Transverse colon (tissue), 4 donors: ENCODE measurements around the gene GNG7. TPM values are rescaled to one million over a fixed set of nuclear protein-coding genes. Genes with fewer than 3 reads are reported as not detected.
A peak's percentile ranks its signal among the peaks of the same experiment; 100 is the strongest.

Experiments used
- DNase-seq: peaks from one replicate; pipeline ENCODE4 v3.0.0-alpha.2; 2019
- H3K27ac ChIP-seq, 4 donors: fragments of 200-600 bp; sonication (generic); 2 replicates each; pipeline ENCODE4 v1.5.1; 2016 to 2018; ENCODE audit warnings: inconsistent platforms in 4 of 4
- H3K27me3 ChIP-seq: fragments of 200-600 bp; sonication (generic); 2 replicates; pipeline ENCODE4 v1.5.1; 2017; ENCODE audit warnings: inconsistent platforms
- H3K36me3 ChIP-seq, 4 donors: fragments of 200-600 bp; sonication (generic); 2 replicates each; pipeline ENCODE4 v1.5.1; 2017 to 2019; ENCODE audit warnings: inconsistent platforms in 4 of 4
- H3K4me1 ChIP-seq, 4 donors: fragments of 200-600 bp; sonication (generic); 2 replicates each; pipeline ENCODE4 v1.5.1; 2017 to 2020; ENCODE audit warnings: inconsistent platforms in 4 of 4
- H3K4me3 ChIP-seq, 4 donors: fragments of 200-600 bp; sonication (generic); 1 replicate in 1 of 4; 2 replicates in 3 of 4; pipeline versions ENCODE4 v1.5.1 to v1.6.1; 2017 to 2019; ENCODE audit warnings: inconsistent platforms in 4 of 4
- H3K9me3 ChIP-seq, 2 donors: fragments of 200-600 bp; sonication (generic); 2 replicates each; pipeline ENCODE4 v1.5.1; 2017 to 2019; ENCODE audit warnings: inconsistent platforms in 2 of 2
- EP300 ChIP-seq: sonication (generic); formaldehyde crosslinking; IDR thresholded peaks from one replicate; pipeline ENCODE4 v1.6.1; 2017; ENCODE audit warnings: antibody characterized with exemption, low read depth
- POLR2A ChIP-seq: fragments of 450-650 bp; IDR thresholded peaks from one replicate; pipeline ENCODE4 v1.6.1; 2016; ENCODE audit warnings: antibody characterized with exemption, mild to moderate bottlenecking, moderate library complexity
- POLR2AphosphoS5 ChIP-seq, 3 donors: sonication (generic); formaldehyde crosslinking; IDR thresholded peaks; one replicate each; pipeline ENCODE4 v1.6.1; 2016; ENCODE audit warnings: antibody characterized with exemption in 3 of 3
- WGBS, 2 donors: methylation state at CpG; one replicate each; pipeline ENCODE4 v1.1.5; 2018; ENCODE audit warnings: low coverage in 1 of 2; 5-methylcytosine and 5-hydroxymethylcytosine counted together
- in situ Hi-C, 4 donors: fragments of 200-750 bp; cut with MboI; loops; one replicate each; pipeline versions ENCODE4 v1.15.0 to v1.15.1; 2017; ENCODE audit warnings: low sequenced_read_pairs in 3 of 4, low pct_ligation_motif_present in 1 of 4, low pct_unique_long_range_greater_than_20kb in 1 of 4
- intact Hi-C: fragments of 100-400 bp; cut with DNase I; formaldehyde crosslinking; loops from one replicate; pipeline ENCODE4 v1.15.1; 2023; ENCODE audit warnings: low total_unique reads
- total RNA-seq, 4 donors: library from RNA; depleted of rRNA; stranded (reverse); fragments of >200 nt; gene quantifications; one replicate each; pipeline ENCODE4 v1.1.0, GENCODE V29; 2016
- TF ChIP-seq, protein P1 (sequence below), 5 experiments: fragments of 200-600 bp in 3 of 5; fragments of 450-650 bp in 2 of 5; sonication (generic) in 3 of 5; IDR thresholded peaks; 1 replicate in 2 of 5; 2 replicates in 3 of 5; pipeline ENCODE4 v1.5.1; 2016 to 2017; ENCODE audit warnings: antibody characterized with exemption in 5 of 5, inconsistent platforms in 3 of 5, mild to moderate bottlenecking in 2 of 5, moderate library complexity in 1 of 5

GNG7 gene
- total RNA-seq, 4 donors from 2014 or later: 1.6 to 13.1 (median 4.0) TPM

DNA sequence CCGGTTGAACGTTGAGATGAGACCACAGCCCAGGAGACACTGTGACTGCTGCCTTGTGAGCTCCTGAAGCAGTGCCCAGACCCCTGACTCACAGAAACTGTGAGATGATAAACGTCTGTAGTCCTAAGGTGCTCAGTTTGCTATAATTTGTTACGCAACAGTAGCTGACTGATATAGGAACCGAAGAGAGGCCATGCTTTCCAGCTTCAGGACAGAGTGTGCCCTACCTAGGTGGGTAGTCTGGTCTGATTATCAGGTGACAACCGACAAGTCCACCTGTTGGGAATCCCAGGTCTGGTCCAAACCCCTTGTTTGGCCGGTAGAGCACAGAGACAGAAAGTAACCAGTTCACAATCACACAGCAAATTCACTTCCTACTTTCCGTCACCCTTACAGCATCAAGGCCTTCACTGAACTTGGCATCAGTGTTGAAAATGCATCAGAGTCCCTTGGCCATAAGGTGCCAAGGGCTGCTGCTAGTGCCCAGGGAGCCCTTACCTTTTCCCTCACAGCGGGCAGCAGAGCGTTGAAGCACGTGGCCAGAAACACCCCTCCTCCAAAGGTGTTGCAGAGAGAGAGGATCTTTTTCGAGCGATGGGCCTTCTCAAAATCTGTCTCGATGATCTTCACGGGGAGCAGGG, 34.2 kb upstream of the GNG7 start:
- H3K36me3 ChIP-seq: no peaks in the 10 kb centered on the region

DNA sequence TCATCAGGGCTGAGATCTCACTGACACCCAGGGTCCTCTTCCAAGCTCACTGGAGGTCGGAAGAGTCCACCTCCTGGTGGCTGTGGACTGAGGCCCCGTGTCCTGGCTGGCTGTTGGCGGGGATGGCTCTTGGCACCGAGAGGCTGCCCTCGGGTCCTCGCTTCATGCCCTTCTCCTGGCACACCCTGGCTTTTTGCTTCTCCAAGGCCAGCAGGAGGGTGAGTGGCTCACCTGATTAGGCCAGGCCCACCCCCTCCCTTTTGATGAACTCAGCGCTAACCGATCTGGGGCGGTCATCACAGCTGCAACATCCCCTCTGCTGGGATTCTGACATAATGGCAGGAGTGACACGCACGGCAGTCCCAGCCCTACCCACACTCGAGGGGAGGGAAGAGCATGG, 32.9 kb upstream of the GNG7 start:
- in situ Hi-C loops (no loop called here), intact Hi-C loops (no loop called here)
- Histone ChIP-seq H3K36me3 (no peaks in the 10 kb centered on the region), H3K9me3 (no peaks in the 10 kb centered on the region), H3K27ac (no peak overlapping the region), H3K27me3 (no peaks in the 10 kb centered on the region), H3K4me1 (peaks cover 5 to 14% (median 7%) of the 10 kb centered on the region in 4 donors), H3K4me3 (no peak overlapping the region)
- no peak for DNase-seq
- 92 to 100% methylated on average over 1 to 12 of the region's 12 CpGs for WGBS, 2 donors
- TF ChIP-seq, protein P1, sequence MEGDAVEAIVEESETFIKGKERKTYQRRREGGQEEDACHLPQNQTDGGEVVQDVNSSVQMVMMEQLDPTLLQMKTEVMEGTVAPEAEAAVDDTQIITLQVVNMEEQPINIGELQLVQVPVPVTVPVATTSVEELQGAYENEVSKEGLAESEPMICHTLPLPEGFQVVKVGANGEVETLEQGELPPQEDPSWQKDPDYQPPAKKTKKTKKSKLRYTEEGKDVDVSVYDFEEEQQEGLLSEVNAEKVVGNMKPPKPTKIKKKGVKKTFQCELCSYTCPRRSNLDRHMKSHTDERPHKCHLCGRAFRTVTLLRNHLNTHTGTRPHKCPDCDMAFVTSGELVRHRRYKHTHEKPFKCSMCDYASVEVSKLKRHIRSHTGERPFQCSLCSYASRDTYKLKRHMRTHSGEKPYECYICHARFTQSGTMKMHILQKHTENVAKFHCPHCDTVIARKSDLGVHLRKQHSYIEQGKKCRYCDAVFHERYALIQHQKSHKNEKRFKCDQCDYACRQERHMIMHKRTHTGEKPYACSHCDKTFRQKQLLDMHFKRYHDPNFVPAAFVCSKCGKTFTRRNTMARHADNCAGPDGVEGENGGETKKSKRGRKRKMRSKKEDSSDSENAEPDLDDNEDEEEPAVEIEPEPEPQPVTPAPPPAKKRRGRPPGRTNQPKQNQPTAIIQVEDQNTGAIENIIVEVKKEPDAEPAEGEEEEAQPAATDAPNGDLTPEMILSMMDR (IDR thresholded peaks at IDR 0.05): no peak
- no peak for TF ChIP-seq POLR2A
- no peak for TF ChIP-seq EP300
- no peak for TF ChIP-seq POLR2AphosphoS5 (IDR thresholded peaks at IDR 0.05)

More for the DNA sequence above, 34.2 kb upstream of the GNG7 start:
- Histone ChIP-seq H3K27ac (no peak overlapping the region), H3K9me3 (no peaks in the 10 kb centered on the region), H3K4me3 (no peak overlapping the region), H3K27me3 (peaks cover 6% of the 10 kb centered on the region), H3K4me1 (peaks cover 5 to 14% (median 7%) of the 10 kb centered on the region in 4 donors)
- intact Hi-C loops (no loop called here), in situ Hi-C loops (no loop called here)
- no peak for DNase-seq
- TF ChIP-seq EP300: no peak
- WGBS, 2 donors: 95% methylated on average over 8 to 15 of the region's 15 CpGs

DNA sequence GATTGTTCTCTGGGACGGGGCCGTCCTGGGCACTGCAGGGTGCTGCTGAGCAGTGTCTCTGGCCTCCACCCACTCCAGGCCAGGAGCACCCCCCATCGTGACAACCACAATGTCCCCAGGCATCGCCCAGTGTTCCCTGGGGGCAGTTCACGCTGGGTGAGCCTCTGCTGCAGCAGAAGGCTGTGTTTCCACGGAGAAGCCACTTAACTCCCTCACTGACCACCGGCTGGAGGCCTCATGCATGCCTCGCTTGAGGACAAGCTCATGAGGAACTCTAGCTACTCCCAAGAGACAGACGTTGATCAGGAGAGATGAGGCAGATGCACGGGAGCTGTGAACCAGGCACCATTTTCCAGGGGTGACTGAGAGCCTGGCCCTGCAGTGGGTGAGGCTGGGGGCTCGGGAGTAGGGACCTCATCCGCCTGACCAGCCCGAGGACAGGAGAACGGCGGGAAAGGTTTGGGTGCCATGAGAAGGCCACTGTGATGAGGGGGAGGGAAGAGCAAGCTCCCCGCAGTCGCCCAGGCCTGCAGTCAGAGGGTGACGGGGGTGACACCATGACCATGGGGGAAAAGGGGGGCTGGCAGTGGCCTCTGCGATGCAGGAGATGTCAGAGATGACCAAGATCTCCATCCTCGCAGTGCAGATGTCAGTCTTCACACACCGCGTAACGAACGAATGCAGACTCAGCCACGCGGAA, 32.2 kb upstream of the GNG7 start:
- DNase-seq: no peak
- Histone ChIP-seq H3K27me3 (no peaks in the 10 kb centered on the region), H3K9me3 (no peaks in the 10 kb centered on the region), H3K36me3 (no peaks in the 10 kb centered on the region), H3K4me1 (peaks cover 5 to 14% (median 7%) of the 10 kb centered on the region in 4 donors), H3K27ac (no peak overlapping the region), H3K4me3 (no peak overlapping the region)
- intact Hi-C loops (no loop called here), in situ Hi-C loops (no loop called here)
- WGBS, 2 donors: 88 to 90% methylated on average over 2 to 26 of the region's 26 CpGs
- TF ChIP-seq, protein P1 (IDR thresholded peaks at IDR 0.05): no peak
- TF ChIP-seq POLR2AphosphoS5 (IDR thresholded peaks at IDR 0.05): no peak
- TF ChIP-seq POLR2A: no peak
- no peak for TF ChIP-seq EP300

DNA sequence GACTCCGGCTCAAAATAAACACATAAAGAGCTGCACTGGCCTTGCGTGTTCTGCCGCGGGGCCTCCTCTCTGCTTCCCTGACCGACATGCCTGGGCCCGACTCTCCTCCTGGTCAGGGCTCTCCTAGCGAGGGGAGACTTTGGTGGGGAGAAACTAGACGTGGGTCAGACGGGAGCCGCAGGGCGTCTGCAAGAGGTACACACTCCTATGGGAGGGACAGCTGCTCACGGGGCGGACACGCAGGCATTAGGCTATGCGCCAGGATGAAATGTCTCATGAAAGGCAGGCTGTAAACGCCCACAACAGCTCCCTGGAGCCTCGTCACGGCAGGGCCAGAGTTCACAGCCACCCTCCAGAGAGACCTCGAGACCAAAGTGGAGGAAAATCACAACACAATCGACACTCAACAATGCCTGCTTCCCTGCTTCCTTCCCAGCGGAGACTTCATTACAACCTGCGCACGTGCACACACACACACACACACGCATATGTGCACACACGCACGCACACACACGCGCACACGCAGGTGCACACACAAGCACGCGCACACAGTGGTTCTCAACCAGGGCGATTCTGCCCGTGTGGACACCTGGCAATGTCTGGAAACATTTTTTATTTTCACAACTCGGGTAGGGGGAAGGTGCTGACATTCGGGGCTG, 31.6 kb upstream of the GNG7 start:
- in situ Hi-C loops (no loop called here), intact Hi-C loops (no loop called here)
- TF ChIP-seq, protein P1 (IDR thresholded peaks at IDR 0.05): no peak
- TF ChIP-seq POLR2AphosphoS5 (IDR thresholded peaks at IDR 0.05): no peak
- TF ChIP-seq POLR2A: no peak
- TF ChIP-seq EP300: no peak
- Histone ChIP-seq H3K36me3 (no peaks in the 10 kb centered on the region), H3K27me3 (no peaks in the 10 kb centered on the region), H3K27ac (no peak overlapping the region), H3K4me1 (peaks cover 1 to 10% (median 3%) of the 10 kb centered on the region in 4 donors), H3K4me3 (no peak overlapping the region), H3K9me3 (no peaks in the 10 kb centered on the region)
- peak; percentile 55 for DNase-seq
- WGBS, 2 donors: 72% methylated on average over 35 of the region's 35 CpGs; no CpG with 5 or more reads in 1 of the 2 donors
